AG04449 (cell line): ENCODE data around the gene PPP1CA.

Source experiments
- CTCF ChIA-PET: fragments of 350-600 bp; formaldehyde crosslinking; extraction: SDS; loops from one replicate; lab custom pipeline; 2021; ENCODE audit warnings: antibody characterized with exemption; lab: Yijun Ruan, JAX
- POLR2A ChIA-PET: fragments of 400-600, 350-600 bp; formaldehyde crosslinking; extraction: SDS; loops from one replicate; lab custom pipeline; 2020; ENCODE audit warnings: antibody characterized with exemption, inconsistent platforms; lab: Yijun Ruan, JAX
- DNase-seq: peaks from one replicate; pipeline ENCODE4 v3.0.0-alpha.2; 2010; ENCODE audit warnings: low read depth, low spot score
- H3K4me3 ChIP-seq: 2 replicates; pipeline ENCODE4 v1.5.1; 2011; ENCODE audit warnings: low read depth, mild to moderate bottlenecking, control low read depth, low read length
- CTCF ChIP-seq: IDR thresholded peaks from one replicate; pipeline ENCODE4 v1.5.1; 2011; ENCODE audit warnings: mild to moderate bottlenecking, moderate library complexity, low read length, control low read depth, inconsistent platforms; ENCODE audit not compliant: insufficient read depth; ENCODE audit errors: missing control alignments

Gene PPP1CA

GRCh38 chr11:67356387-67356863 is 45.2 kb downstream of the PPP1CA start:
- POLR2A ChIA-PET, result interaction anchor here (0.7 to 2.3 kb wide), 4 partner anchors 10 to 26 kb away, joined by 3 to 16 read pairs (median 7); partner anchors contain the start of gene CLCF1
- DNase-seq, result no peak
- TF ChIP-seq CTCF, result no peak
- no peak overlapping the region for H3K4me3 ChIP-seq
- CTCF ChIA-PET, result interaction anchor here (0.9 to 41.2 kb wide), 11 partner anchors 18 to 151 kb away, joined by 3 to 2108 read pairs (median 6); partner anchors contain the start of genes CDK2AP2, CLCF1, PPP1CA and RAD9A

GRCh38 chr11:67355794-67356386 is 45.8 kb downstream of the PPP1CA start:
- no peak for TF ChIP-seq CTCF
- DNase-seq, result no peak
- ChIA-PET CTCF (interaction anchor here (0.9 to 41.2 kb wide), 11 partner anchors 18 to 152 kb away, joined by 3 to 2108 read pairs (median 7); partner anchors contain the start of genes CDK2AP2, CLCF1, PPP1CA and RAD9A), POLR2A (interaction anchor here (0.7 to 5.4 kb wide), 4 partner anchors 14 to 45 kb away, joined by 3 to 76 read pairs (median 14); partner anchors contain the start of gene CLCF1)
- no peak overlapping the region for H3K4me3 ChIP-seq

- peak overlapping the region; percentile 8; the same call in 1 of the 2 replicates for H3K4me3 ChIP-seq
- CTCF ChIA-PET, result interaction anchor here (7.1 to 41.2 kb wide), 4 partner anchors 17 to 92 kb away, joined by 67 to 2108 read pairs (median 153); partner anchors contain the start of genes CLCF1, PPP1CA, RAD9A and TBC1D10C
- TF ChIP-seq CTCF, result no peak
- POLR2A ChIA-PET, result interaction anchor here (0.7 to 5.4 kb wide), 3 partner anchors 17 to 45 kb away, joined by 3 to 76 read pairs (median 4); partner anchors contain the start of gene CLCF1
- no peak for DNase-seq
Observed at GRCh38 chr11:67355023-67355793, 46.5 kb downstream of the PPP1CA start.

GRCh38 chr11:67354075-67355022 is 47.3 kb downstream of the PPP1CA start:
- peak overlapping the region; percentile 49 for H3K4me3 ChIP-seq
- TF ChIP-seq CTCF, result peak; percentile 15
- ChIA-PET POLR2A (interaction anchor here (0.5 to 5.4 kb wide), 11 partner anchors 8 to 148 kb away, joined by 3 to 76 read pairs (median 4); partner anchors contain the start of gene CLCF1), CTCF (interaction anchor here (1.3 to 41.2 kb wide), 5 partner anchors 16 to 150 kb away, joined by 5 to 2108 read pairs (median 82); partner anchors contain the start of genes CLCF1, PITPNM1, PPP1CA and RAD9A)
- peak; percentile 77 for DNase-seq

- ChIA-PET CTCF (interaction anchor here (1.3 to 41.2 kb wide), 5 partner anchors 15 to 151 kb away, joined by 5 to 2108 read pairs (median 82); partner anchors contain the start of genes CLCF1, PITPNM1, PPP1CA and RAD9A), POLR2A (interaction anchor here (0.5 to 5.4 kb wide), 11 partner anchors 9 to 1018 kb away, joined by 3 to 76 read pairs (median 3); partner anchors contain the start of genes CLCF1 and RAD9A)
- peak; percentile 77 for DNase-seq
- no peak for TF ChIP-seq CTCF
- H3K4me3 ChIP-seq, result peak within 1 kb of the TSS; percentile 92
Observed at GRCh38 chr11:67353317-67354074, 48.2 kb downstream of the PPP1CA start, which contains the start of gene POLD4. Gene POLD4 (minus strand): TSS chr11:67353546. CDS start chr11:67353399, 147 bp downstream.
